ENCODE data around the gene SP100. TPM values are rescaled to one million over a fixed set of nuclear protein-coding genes. Genes with fewer than 3 reads are reported as not detected.
"Not testable (repeated sequence)": the region's sequence is repeated elsewhere in the genome, so short reads cannot be mapped to it uniquely, and the experiment has no call there.

Gene SP100
- total and polyA plus RNA-seq, 3 donors from 2014 or later = 15.2 to 43.7 (median 26.8) TPM

GRCh38 chr2:230471074-230471473 lies 55.1 kb downstream of the SP100 start:
- WGBS, 2 donors = 73 to 76% methylated on average over 4 of the region's 4 CpGs
- TF ChIP-seq CTCF (IDR thresholded peaks at IDR 0.05) = no peak
- DNase-seq = no peak
- H3K27me3 ChIP-seq = no peaks in the 10 kb centered on the region
- intact Hi-C loops (cut with DNase I; ENCODE audit: low total_unique reads) = no loop called here
- no peak overlapping the region for H3K27ac ChIP-seq
- no peaks in the 10 kb centered on the region for H3K4me1 ChIP-seq
- H3K36me3 ChIP-seq (ENCODE audit: low read depth, missing control alignments) = peaks cover 4% of the 10 kb centered on the region
- no peaks in the 10 kb centered on the region for H3K9me3 ChIP-seq
- H3K4me3 ChIP-seq = no peak overlapping the region

GRCh38 chr2:230472621-230473018 lies 56.6 kb downstream of the SP100 start:
- TF ChIP-seq CTCF (IDR thresholded peaks at IDR 0.05) = no peak
- no peak for TF ChIP-seq POLR2A (IDR thresholded peaks at IDR 0.05)
- Histone ChIP-seq H3K9me3 (no peaks in the 10 kb centered on the region), H3K4me3 (no peak overlapping the region), H3K4me1 (no peaks in the 10 kb centered on the region), H3K27me3 (no peaks in the 10 kb centered on the region), H3K27ac (no peak overlapping the region), H3K36me3 (ENCODE audit: low read depth, missing control alignments) (no peaks in the 10 kb centered on the region)
- no peak for DNase-seq
- intact Hi-C loops (cut with DNase I; ENCODE audit: low total_unique reads) = no loop called here

- DNase-seq = no peak
- intact Hi-C loops (cut with DNase I; ENCODE audit: low total_unique reads) = no loop called here
- no peak for TF ChIP-seq CTCF (IDR thresholded peaks at IDR 0.05)
- no peak for TF ChIP-seq POLR2A (IDR thresholded peaks at IDR 0.05)
- Histone ChIP-seq H3K4me1 (no peaks in the 10 kb centered on the region), H3K36me3 (ENCODE audit: low read depth, missing control alignments) (no peaks in the 10 kb centered on the region), H3K4me3 (no peak overlapping the region), H3K9me3 (no peaks in the 10 kb centered on the region), H3K27ac (no peak overlapping the region), H3K27me3 (no peaks in the 10 kb centered on the region)
- 70 to 82% methylated on average over 3 of the region's 3 CpGs for WGBS, 2 donors
Observed at GRCh38 chr2:230473378-230473777, 57.4 kb downstream of the SP100 start.

- H3K4me1 ChIP-seq = no peaks in the 10 kb centered on the region
- no peak overlapping the region for H3K4me3 ChIP-seq
- no peak overlapping the region for H3K27ac ChIP-seq
- H3K36me3 ChIP-seq (ENCODE audit: low read depth, missing control alignments) = no peaks in the 10 kb centered on the region
- H3K9me3 ChIP-seq = no peaks in the 10 kb centered on the region
- intact Hi-C loops (cut with DNase I; ENCODE audit: low total_unique reads) = no loop called here
- TF ChIP-seq POLR2A (IDR thresholded peaks at IDR 0.05) (no peak), CTCF (IDR thresholded peaks at IDR 0.05) (no peak)
- H3K27me3 ChIP-seq = no peaks in the 10 kb centered on the region
- DNase-seq = no peak
- 90 to 98% methylated on average over 1 of the region's 1 CpG for WGBS, 2 donors
Observed at GRCh38 chr2:230475143-230475542, 59.1 kb downstream of the SP100 start.

- H3K9me3 ChIP-seq = no peaks in the 10 kb centered on the region
- WGBS, 2 donors = 92 to 93% methylated on average over 4 of the region's 4 CpGs
- H3K4me1 ChIP-seq = no peaks in the 10 kb centered on the region
- H3K27me3 ChIP-seq = no peaks in the 10 kb centered on the region
- H3K27ac ChIP-seq = no peak overlapping the region
- TF ChIP-seq POLR2A (IDR thresholded peaks at IDR 0.05) (no peak), CTCF (IDR thresholded peaks at IDR 0.05) (no peak)
- H3K4me3 ChIP-seq = no peak overlapping the region
- intact Hi-C loops (cut with DNase I; ENCODE audit: low total_unique reads) = no loop called here
- DNase-seq = no peak
- H3K36me3 ChIP-seq (ENCODE audit: low read depth, missing control alignments) = no peaks in the 10 kb centered on the region
Observed at GRCh38 chr2:230485801-230486341, 69.9 kb downstream of the SP100 start.

- H3K9me3 ChIP-seq; H3K36me3 ChIP-seq (ENCODE audit: low read depth, missing control alignments); H3K27ac ChIP-seq; H3K4me1 ChIP-seq; DNase-seq; H3K27me3 ChIP-seq; H3K4me3 ChIP-seq; intact Hi-C loops (cut with DNase I; ENCODE audit: low total_unique reads): not testable (repeated sequence)
- 37 to 83% methylated on average over 2 of the region's 2 CpGs for WGBS, 2 donors
Observed at GRCh38 chr2:230491219-230491618, 75.2 kb downstream of the SP100 start.

All from testis (tissue), 3 donors.